GM18499 (cell line): Measurements from ENCODE around the gene ABHD13.
"Not testable (repeated sequence)": the region's sequence is repeated elsewhere in the genome, so short reads cannot be mapped to it uniquely, and the experiment has no call there.

ENCODE experiments used
- ATAC-seq: cut with Tn5 transposase; IDR thresholded peaks from one replicate; pipeline ENCODE4 v1.9.1; 2021; ENCODE audit warnings: moderate number of reproducible peaks; ENCODE audit not compliant: insufficient read depth, unreplicated experiment

The ABHD13 gene

GRCh38 chr13:108218044-108218974 lies at the start of gene ABHD13:
Gene ABHD13 (plus strand): TSS chr13:108218392. CDS start chr13:108229219, 10,827 bp downstream.
- ATAC-seq = peak; percentile 66

- no peak for ATAC-seq
Observed at GRCh38 chr13:108168929-108169328, 49.3 kb upstream of the ABHD13 start.

GRCh38 chr13:108176685-108177274 lies 41.4 kb upstream of the ABHD13 start:
- no peak for ATAC-seq

GRCh38 chr13:108178078-108178477 lies 40.1 kb upstream of the ABHD13 start:
- ATAC-seq = no peak

GRCh38 chr13:108182652-108183051 lies 35.5 kb upstream of the ABHD13 start:
- no peak for ATAC-seq

- ATAC-seq = no peak
Observed at GRCh38 chr13:108185223-108185622, 33.0 kb upstream of the ABHD13 start.

GRCh38 chr13:108188260-108188659 lies 29.9 kb upstream of the ABHD13 start:
- no peak for ATAC-seq

GRCh38 chr13:108190897-108191296 lies 27.3 kb upstream of the ABHD13 start:
- no peak for ATAC-seq

- no peak for ATAC-seq
Observed at GRCh38 chr13:108193806-108194205, 24.4 kb upstream of the ABHD13 start.

GRCh38 chr13:108194435-108194936 lies 23.7 kb upstream of the ABHD13 start:
- ATAC-seq = no peak

GRCh38 chr13:108195146-108195545 lies 23.0 kb upstream of the ABHD13 start:
- no peak for ATAC-seq

- ATAC-seq = no peak
Observed at GRCh38 chr13:108195861-108196260, 22.3 kb upstream of the ABHD13 start.

- no peak for ATAC-seq
Observed at GRCh38 chr13:108200781-108201398, 17.3 kb upstream of the ABHD13 start.

GRCh38 chr13:108210551-108210950 lies 7.6 kb upstream of the ABHD13 start:
- no peak for ATAC-seq

GRCh38 chr13:108212886-108213285 lies 5.3 kb upstream of the ABHD13 start:
- peak; percentile 48 for ATAC-seq

- no peak for ATAC-seq
Observed at GRCh38 chr13:108213946-108214345, 4.2 kb upstream of the ABHD13 start.

- no peak for ATAC-seq
Observed at GRCh38 chr13:108214441-108215271, 3.5 kb upstream of the ABHD13 start.

GRCh38 chr13:108215436-108215835 lies 2.8 kb upstream of the ABHD13 start, which contains the start of gene LIG4:
Gene LIG4 (minus strand): TSS chr13:108215536. CDS start chr13:108211268, 4,268 bp downstream.
- peak; percentile 32 for ATAC-seq

- not testable (repeated sequence) for ATAC-seq
Observed at GRCh38 chr13:108217307-108218043, 717 bp upstream of the ABHD13 start.
